Esophagus muscularis mucosa (tissue), 3 donors: ENCODE measurements around the gene IL36RN.

Experiments used
- CTCF ChIP-seq, 3 experiments: fragments of 200-600 bp in 2 of 3; fragments of 450-650 bp in 1 of 3; sonication (generic) in 2 of 3; IDR thresholded peaks; one replicate each; pipeline ENCODE4 v1.5.1; 2017 to 2019; ENCODE audit warnings: antibody characterized with exemption in 3 of 3, mild to moderate bottlenecking in 2 of 3, moderate library complexity in 1 of 3
- POLR2AphosphoS5 ChIP-seq, 2 donors: sonication (generic); formaldehyde crosslinking; IDR thresholded peaks; one replicate each; pipeline ENCODE4 v1.6.1; 2017; ENCODE audit warnings: antibody characterized with exemption in 2 of 2

DNA sequence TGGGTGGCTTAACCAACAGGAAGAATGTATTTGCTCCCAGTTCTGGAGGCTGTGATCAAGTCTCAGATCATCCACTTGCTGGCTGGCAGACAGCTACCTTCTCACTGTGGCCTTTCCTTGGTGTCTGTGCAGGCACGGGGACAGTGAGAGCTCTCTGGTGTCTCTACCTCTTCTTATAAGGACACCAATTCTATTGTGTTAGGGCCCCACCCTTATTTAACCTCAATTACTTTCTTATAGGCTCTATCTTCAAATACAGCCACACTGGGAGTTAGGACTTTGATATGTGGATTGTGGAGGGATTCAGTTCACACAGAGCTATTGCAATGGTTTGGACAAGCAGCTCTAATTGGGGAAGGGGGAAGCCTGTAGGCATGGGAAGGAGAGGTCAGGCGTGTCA, 43.1 kb downstream of the IL36RN start:
- no peak for TF ChIP-seq CTCF (IDR thresholded peaks at IDR 0.05)
- no peak for TF ChIP-seq POLR2AphosphoS5 (IDR thresholded peaks at IDR 0.05)
